ENCODE measurements around the gene FRY.
A peak's percentile ranks its signal among the peaks of the same experiment; 100 is the strongest.

Gene FRY

GRCh38 chr13:32311188-32311897, 279.8 kb downstream of the FRY start:
- no peak for DNase-seq (ENCODE audit: low spot score)

- peak; percentile 52 for DNase-seq (ENCODE audit: low spot score)
Measured at GRCh38 chr13:32314271-32315237, 283.0 kb downstream of the FRY start.

GRCh38 chr13:32315238-32316027, 283.9 kb downstream of the FRY start, which contains the start of the genes BRCA2 and ZAR1L:
BRCA2 (plus strand) TSS chr13:32315508; CDS start chr13:32316461, 953 bp downstream.
ZAR1L (minus strand) TSS chr13:32315363; CDS start chr13:32311925, 3,438 bp downstream.
- peak; percentile 93 for DNase-seq (ENCODE audit: low spot score)

- no peak for DNase-seq (ENCODE audit: low spot score)
Measured at GRCh38 chr13:32316028-32316339, 284.4 kb downstream of the FRY start.

- no peak for DNase-seq (ENCODE audit: low spot score)
Measured at GRCh38 chr13:32316501-32316900, 284.9 kb downstream of the FRY start.

- no peak for DNase-seq (ENCODE audit: low spot score)
Measured at GRCh38 chr13:32317716-32318465, 286.3 kb downstream of the FRY start.

- no peak for DNase-seq (ENCODE audit: low spot score)
Measured at GRCh38 chr13:32320528-32320927, 289.0 kb downstream of the FRY start.

GRCh38 chr13:32323912-32324311, 292.3 kb downstream of the FRY start:
- DNase-seq (ENCODE audit: low spot score): peak; percentile 73

- DNase-seq (ENCODE audit: low spot score): peak; percentile 36
Measured at GRCh38 chr13:32330441-32330840, 298.9 kb downstream of the FRY start.

- DNase-seq (ENCODE audit: low spot score): no peak
Measured at GRCh38 chr13:32334671-32335070, 303.1 kb downstream of the FRY start.

- no peak for DNase-seq (ENCODE audit: low spot score)
Measured at GRCh38 chr13:32340914-32341313, 309.3 kb downstream of the FRY start.

- DNase-seq (ENCODE audit: low spot score): no peak
Measured at GRCh38 chr13:32347651-32348050, 316.1 kb downstream of the FRY start.
